H1 (cell line): Measurements from ENCODE around the gene AEBP1. TPM values are rescaled to one million over a fixed set of nuclear protein-coding genes. Genes with fewer than 3 reads are reported as not detected.

Experiments used
- BCL11A ChIP-seq, 2 experiments: IDR thresholded peaks; one replicate each; pipeline ENCODE4 v1.6.1; 2011; ENCODE audit warnings: low read depth in 2 of 2, low read length in 2 of 2, mild to moderate bottlenecking in 2 of 2
- CBX5 ChIP-seq: fragments of 300-800, 300-1000 bp; sonication (generic); IDR thresholded peaks from 2 replicates; pipeline ENCODE4 v1.7.1; 2016; ENCODE audit warnings: antibody characterized with exemption, low read length, low read depth
- CHD1 ChIP-seq: IDR thresholded peaks from 2 replicates; pipeline ENCODE4 v1.6.1; 2012; ENCODE audit warnings: low read depth, low read length, improper control_type of control experiment
- CHD2 ChIP-seq: IDR thresholded peaks from 2 replicates; pipeline ENCODE4 v1.6.1; 2012; ENCODE audit warnings: low read length, improper control_type of control experiment
- CTBP2 ChIP-seq: IDR thresholded peaks from 2 replicates; pipeline ENCODE4 v1.7.0; 2011; ENCODE audit warnings: borderline replicate concordance, mild to moderate bottlenecking, moderate library complexity, mixed read lengths, low read length; ENCODE audit not compliant: insufficient read depth, insufficient read length
- EZH2 ChIP-seq: fragments of 200-600 bp; sonication (generic); IDR thresholded peaks from 2 replicates; pipeline ENCODE4 v1.7.1; 2012; ENCODE audit warnings: low read depth, mild to moderate bottlenecking, moderate library complexity, low read length, inconsistent platforms; ENCODE audit not compliant: severe bottlenecking
- FOSL1 ChIP-seq: IDR thresholded peaks from 2 replicates; pipeline ENCODE4 v1.6.1; 2011; ENCODE audit warnings: mild to moderate bottlenecking, low read depth, low read length, moderate library complexity; ENCODE audit not compliant: insufficient read depth
- GTF2F1 ChIP-seq: IDR thresholded peaks from 2 replicates; pipeline ENCODE4 v1.6.1; 2012; ENCODE audit warnings: low read depth, low read length, improper control_type of control experiment, borderline replicate concordance
- KDM1A ChIP-seq: fragments of 200-600, 300-600 bp; sonication (generic); IDR thresholded peaks from 2 replicates; pipeline ENCODE4 v1.7.1; 2016; ENCODE audit warnings: mild to moderate bottlenecking, low read length, borderline replicate concordance
- polyA plus RNA-seq, 7 experiments: library from polyadenylated mRNA; depleted of rRNA in 3 of 7; stranded (reverse) in 5 of 7; unstranded in 2 of 7; fragments of >200 nt in 5 of 7; fragments of 200-250 nt in 2 of 7; gene quantifications; 1 replicate in 5 of 7; 2 replicates in 1 of 7; 4 replicates in 1 of 7; pipeline versions ENCODE4 v1.2.1 to v1.2.3, GENCODE V29; 2011 to 2013; ENCODE audit warnings: missing spikeins in 2 of 7, mixed read lengths in 2 of 7
- total RNA-seq: library from RNA; stranded (reverse); fragmentation: NEBNext Ultra II Directional; extraction: Animal tissue kit (Norgen Biotek cat#: 25700); gene quantifications from 2 replicates; pipeline ENCODE4 v1.2.1, GENCODE V29; 2021

The AEBP1 gene
- total and polyA plus RNA-seq, 2 of the 8 experiments (the other 6 are each of a cell fraction or from before 2014, with no cell fraction given) = 10.4 to 41.2 TPM

DNA sequence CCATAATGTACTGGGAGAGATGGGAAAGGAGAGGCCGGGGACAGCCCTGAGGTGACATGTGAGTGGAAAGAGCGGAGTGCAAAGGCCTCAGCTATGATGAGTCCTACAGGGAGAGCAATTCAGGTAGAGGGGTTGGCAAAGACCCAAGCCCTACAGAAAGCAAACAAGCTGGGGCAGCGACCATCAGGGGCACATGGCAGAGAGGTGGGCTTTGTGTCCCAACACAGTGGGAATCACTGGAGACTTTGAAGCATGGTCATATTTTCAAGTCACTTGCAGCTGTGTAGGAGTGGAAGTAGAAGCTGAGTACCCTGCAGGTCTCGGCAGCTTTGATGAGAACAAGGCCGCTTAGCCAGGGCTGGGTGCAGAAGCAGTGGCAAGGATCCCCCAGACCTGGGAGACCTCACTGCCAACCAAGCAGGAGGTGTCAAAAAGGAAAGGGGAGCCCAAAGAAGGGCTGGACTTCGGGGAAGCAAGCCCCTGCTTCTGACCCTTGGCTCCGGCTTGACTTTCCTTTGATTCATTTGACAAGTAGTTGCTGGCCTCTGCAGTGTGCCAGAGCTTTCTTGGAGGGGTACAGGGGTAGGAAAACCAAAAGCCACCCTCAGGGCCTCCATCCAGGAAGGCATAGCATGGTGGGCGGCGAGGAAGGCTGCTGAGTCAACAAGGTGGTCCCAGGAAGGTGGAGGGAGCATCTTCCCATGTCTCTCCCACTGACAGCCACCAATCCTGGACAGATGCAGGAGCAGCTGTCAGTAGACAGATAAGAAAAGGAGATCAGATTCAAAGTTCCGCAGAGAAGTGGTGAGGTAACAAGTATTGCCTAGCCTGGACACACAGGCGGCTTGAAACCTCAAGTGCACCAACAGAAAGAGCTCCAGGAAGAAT is 36.8 kb upstream of the AEBP1 start (continued):
- TF ChIP-seq GTF2F1 (no peak), CHD1 (no peak), BCL11A (IDR thresholded peaks at IDR 0.05; ENCODE audit: low read depth in 2 of 2, low read length in 2 of 2) (no peak), CHD2 (no peak), CTBP2 (no peak), FOSL1 (no peak), CBX5 (no peak), KDM1A (no peak), EZH2 (no peak)
